Activated CD8-positive, alpha-beta memory T cell treated with anti-CD3 and anti-CD28 coated beads for 1 hour (primary cell): Measurements from ENCODE around the gene ABCC11.

Source experiments
- DNase-seq, 2 donors: peaks; one replicate each; pipeline ENCODE4 v3.0.0-alpha.2; 2020; ENCODE audit warnings: low read depth in 1 of 2; ENCODE audit errors: extremely low read depth in 1 of 2

Gene ABCC11

GRCh38 chr16:48247311-48247710 is at the start of gene ABCC11:
ABCC11 (minus strand) TSS chr16:48247539; CDS start chr16:48231921, 15,618 bp downstream.
- DNase-seq = no peak

- no peak for DNase-seq
These were observed 48.3 kb upstream of the ABCC11 start for GRCh38 chr16:48295488-48296281.

- no peak for DNase-seq
These were observed 47.4 kb upstream of the ABCC11 start for GRCh38 chr16:48294724-48295123.

- no peak for DNase-seq
These were observed 45.1 kb upstream of the ABCC11 start for GRCh38 chr16:48292452-48292851.

- DNase-seq = no peak
These were observed 44.4 kb upstream of the ABCC11 start for GRCh38 chr16:48291754-48292153.

GRCh38 chr16:48291303-48291702 is 44.0 kb upstream of the ABCC11 start:
- no peak for DNase-seq

- DNase-seq = no peak
These were observed 39.9 kb upstream of the ABCC11 start for GRCh38 chr16:48287239-48287638.

GRCh38 chr16:48284772-48285409 is 37.6 kb upstream of the ABCC11 start:
- no peak for DNase-seq

GRCh38 chr16:48282636-48283263 is 35.4 kb upstream of the ABCC11 start:
- no peak for DNase-seq

GRCh38 chr16:48280546-48280945 is 33.2 kb upstream of the ABCC11 start:
- no peak for DNase-seq

GRCh38 chr16:48279199-48279598 is 31.9 kb upstream of the ABCC11 start:
- DNase-seq = no peak

- DNase-seq = no peak
These were observed 29.8 kb upstream of the ABCC11 start for GRCh38 chr16:48277158-48277557.

- no peak for DNase-seq
These were observed 28.8 kb upstream of the ABCC11 start for GRCh38 chr16:48276102-48276501.

GRCh38 chr16:48274476-48274875 is 27.1 kb upstream of the ABCC11 start:
- DNase-seq = no peak

GRCh38 chr16:48272837-48273421 is 25.6 kb upstream of the ABCC11 start:
- DNase-seq = no peak

- no peak for DNase-seq
These were observed 24.4 kb upstream of the ABCC11 start for GRCh38 chr16:48271728-48272127.

- DNase-seq = no peak
These were observed 21.7 kb upstream of the ABCC11 start for GRCh38 chr16:48269011-48269410.

- DNase-seq = no peak
These were observed 15.3 kb upstream of the ABCC11 start for GRCh38 chr16:48262631-48263030.

GRCh38 chr16:48261569-48261968 is 14.2 kb upstream of the ABCC11 start:
- no peak for DNase-seq

GRCh38 chr16:48256579-48257177 is 9.3 kb upstream of the ABCC11 start:
- no peak for DNase-seq

GRCh38 chr16:48252013-48252412 is 4.7 kb upstream of the ABCC11 start:
- DNase-seq = no peak
